Forelimb muscle (tissue), 1 donor: ENCODE results near the gene SENP5. TPM values are rescaled to one million over a fixed set of nuclear protein-coding genes. Genes with fewer than 3 reads are reported as not detected.
"Not testable (repeated sequence)": the region's sequence is repeated elsewhere in the genome, so short reads cannot be mapped to it uniquely, and the experiment has no call there.

Experiments used
- DNase-seq: peaks from one replicate; pipeline ENCODE4 v3.0.0-alpha.2; 2013; ENCODE audit warnings: low read depth
- polyA plus RNA-seq: library from polyadenylated mRNA; unstranded; fragments of 120-200 nt; gene quantifications from one replicate; pipeline ENCODE4 v1.2.1, GENCODE V29; 2013; ENCODE audit not compliant: insufficient read length

Gene SENP5
- polyA plus RNA-seq, 1 donor: 20.9 TPM

DNA sequence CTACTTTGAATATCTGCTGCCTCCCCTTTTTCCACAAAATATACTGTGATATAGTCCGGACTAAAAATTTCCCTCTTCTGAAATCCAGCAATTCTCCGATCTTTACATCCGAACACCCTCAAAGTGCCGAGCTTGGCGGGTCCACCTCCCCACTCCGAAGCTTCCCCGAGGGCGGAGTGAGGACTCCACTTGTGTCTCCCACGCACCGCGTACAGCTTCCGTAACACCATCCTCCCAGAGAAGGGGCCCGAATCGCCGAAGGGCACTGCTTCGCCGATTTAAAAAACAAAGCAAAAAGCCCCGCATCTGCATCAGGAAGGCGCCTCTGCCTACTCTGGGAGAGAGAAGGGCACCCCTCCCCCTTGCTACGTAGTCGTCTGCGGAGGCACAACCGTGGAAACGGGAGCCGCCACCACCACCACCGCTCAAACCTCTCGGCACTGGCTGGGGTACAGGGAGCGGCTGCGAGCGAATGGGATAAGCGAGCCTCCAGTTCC is 74.1 kb downstream of the SENP5 start:
- DNase-seq: peak; percentile 2

DNA sequence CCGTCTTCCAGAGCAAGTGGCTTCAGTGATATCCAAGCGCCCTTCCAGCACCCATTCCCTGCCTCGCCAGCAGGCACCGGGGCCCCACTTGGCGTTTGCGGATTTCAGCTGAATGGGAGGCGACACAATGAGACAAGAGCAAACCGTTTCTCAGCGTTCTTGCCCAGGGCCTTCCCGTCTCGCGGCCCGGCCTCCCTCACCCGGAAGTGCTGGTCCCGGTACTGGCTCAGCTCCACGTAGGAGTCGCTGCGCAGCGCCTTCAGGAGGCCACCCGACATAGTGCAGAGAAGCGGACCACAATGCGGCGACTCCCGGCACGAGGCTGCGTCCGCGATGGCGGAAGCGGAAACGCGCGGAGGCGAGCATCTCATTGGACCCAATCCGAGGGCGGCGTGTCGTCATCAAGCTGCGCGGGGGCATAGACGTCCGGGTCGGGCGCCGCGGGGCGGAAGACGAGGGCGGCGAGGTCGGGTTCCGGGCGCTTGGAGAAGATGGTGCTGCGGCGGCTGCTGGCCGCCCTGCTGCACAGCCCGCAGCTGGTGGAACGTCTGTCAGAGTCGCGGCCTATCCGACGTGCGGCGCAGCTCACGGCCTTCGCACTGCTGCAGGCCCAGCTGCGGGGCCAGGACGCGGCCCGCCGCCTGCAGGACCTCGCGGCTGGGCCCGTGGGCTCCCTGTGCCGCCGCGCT is 74.7 kb downstream of the SENP5 start, which contains the start of gene NCBP2:
NCBP2 (minus strand) TSS at position 303 of the 689 bp plus-strand sequence; CDS start at position 278, 25 bp downstream.
- DNase-seq: peak; percentile 90

DNA sequence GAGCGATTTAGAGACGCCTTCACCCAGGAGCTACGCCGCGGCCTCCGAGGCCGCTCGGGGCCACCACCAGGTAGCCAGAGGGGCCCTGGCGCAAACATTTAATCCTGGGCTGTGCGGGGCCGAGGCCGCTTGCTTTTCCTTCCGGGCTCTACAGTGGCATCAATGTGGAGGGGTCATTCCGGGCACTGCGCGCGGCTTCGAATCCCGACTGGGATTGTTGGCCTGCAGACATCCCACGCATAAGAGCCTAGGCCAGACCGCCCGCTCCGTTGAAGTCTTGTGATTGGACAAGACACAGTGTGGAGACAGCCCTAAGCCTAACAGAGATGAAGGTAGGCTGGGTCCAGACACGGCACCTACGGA is 75.2 kb downstream of the SENP5 start:
- DNase-seq: no peak

DNA sequence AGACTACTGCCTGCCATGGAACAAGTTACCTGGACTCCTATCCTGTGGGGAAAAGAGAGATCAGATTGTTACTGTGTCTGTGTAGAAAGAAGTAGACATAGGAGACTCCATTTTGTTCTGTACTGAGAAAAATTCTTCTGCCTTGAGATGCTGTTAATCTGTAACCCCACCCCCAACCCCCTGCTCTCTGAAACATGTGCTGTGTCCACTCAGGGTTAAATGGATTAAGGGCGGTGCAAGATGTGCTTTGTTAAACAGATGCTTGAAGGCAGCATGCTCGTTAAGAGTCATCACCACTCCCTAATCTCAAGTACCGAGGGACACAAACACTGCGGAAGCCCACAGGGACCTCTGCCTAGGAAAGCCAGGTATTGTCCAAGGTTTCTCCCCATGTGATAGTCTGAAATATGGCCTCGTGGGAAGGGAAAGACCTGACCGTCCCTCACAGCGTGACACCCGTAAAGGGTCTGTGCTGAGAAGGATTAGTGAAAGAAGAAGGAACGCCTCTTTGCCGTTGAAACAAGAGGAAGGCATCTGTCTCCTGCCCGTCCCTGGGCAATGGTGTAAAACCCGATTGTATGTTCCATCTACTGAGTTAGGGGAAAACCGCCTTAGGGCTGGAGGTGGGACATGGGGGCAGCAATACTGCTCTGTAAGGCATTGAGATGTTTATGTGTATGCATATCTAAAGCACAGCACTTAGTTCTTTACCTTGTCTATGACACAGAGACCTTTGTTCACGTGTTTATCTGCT is 76.5 kb downstream of the SENP5 start:
- DNase-seq: not testable (repeated sequence)

DNA sequence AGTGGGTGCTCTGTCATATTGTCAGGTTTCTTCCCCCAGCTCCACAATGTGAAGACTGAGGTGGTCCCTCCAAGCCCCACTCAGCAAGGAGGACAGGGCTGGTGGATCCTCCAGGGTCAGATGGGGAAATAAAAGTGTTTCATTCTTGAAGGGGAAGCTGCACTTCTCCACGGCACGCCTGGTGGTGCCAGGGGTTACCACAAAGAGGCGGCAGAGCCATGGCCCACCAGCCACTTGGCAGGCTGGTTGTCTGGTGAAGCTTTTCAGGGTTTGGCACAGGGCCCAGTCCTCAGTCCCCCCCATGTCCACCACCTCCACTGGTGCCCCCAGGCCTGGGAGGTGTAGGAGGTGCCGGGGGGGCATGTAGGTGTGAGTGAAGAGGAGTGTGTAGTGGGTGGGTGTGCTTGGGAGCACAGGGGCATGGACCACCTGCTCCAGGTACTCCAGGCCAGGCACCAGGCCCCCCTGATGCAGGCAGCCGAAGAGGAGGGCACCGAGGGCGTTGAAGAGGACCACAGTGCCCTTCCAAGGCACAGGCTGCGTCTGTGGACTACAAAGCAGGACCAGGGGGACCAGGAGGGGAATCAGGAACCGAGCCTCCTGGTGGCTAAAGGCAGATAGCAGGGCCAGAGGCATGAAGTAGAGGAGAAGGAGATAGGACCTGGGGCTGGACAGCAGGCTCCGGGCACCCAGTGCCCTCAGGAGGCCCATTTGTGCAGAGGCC is 79.6 kb downstream of the SENP5 start:
- no peak for DNase-seq

DNA sequence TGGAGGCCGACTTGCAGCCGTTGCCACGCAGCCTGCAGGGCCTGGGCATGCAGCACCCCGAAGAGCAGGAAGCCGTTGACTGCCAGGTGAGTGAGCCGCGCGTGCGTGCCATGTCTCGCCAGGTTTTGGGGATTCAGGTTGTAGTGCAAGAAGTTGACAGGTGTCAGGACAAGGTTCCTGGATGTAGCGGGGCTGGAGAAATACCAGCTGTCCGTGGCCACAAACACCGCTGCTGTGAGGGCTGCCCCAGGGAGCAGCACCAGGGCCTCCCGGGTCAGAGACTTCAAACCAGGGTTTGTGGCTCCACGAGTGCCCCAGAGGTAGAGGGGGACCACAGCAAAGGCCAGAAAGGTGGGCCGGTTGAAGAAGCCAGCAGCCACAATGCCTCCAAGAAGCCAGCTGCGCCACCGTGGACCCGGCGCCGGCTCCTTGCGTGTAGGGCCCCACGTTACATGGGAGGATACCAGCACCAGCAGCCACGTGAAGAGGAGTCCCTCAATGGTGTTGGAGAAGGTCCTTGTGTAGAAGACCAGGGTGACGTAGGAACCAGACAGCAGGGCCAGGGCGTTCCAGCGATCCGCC is 80.2 kb downstream of the SENP5 start:
- no peak for DNase-seq

DNA sequence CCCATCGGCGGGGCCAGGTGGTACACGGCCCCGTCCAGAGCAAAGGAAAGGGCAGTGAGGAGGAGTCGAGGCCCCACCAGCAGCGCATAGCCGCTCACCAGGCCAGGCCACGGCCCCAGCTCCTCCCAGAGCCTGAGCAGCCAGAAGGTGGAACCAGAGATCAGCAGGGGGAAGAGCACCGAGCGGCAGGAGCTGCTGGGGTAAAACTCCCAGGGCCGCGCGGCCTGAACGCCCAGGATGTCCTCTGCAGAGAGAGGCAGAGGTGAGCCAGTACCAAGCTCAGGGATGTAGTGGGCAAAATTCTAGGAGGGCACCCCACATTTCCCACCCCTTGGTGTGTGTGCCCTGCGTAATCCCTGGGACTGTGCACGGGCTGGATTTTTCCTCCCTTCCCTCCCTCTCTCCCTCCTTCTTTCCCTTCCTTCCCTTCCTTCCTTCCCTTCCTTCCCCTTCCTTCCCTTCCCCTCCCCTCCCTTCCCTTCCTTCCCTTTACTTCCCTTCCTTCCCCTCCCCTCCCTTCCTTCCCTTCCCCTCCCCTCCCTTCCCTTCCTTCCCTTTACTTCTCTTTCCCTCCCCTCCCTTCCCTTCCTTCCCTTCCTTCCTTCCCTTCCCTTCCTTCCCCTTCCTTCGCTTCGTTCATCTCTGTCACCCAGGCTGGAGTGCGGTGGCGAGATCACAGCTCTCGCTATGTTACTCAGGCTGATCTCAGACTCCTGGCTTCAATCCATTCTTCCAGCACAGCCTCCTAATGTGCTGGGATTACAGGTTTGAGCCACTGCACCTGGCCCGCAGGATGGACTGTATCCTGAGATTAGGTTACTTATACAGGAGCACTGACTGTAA is 80.9 kb downstream of the SENP5 start:
- no peak for DNase-seq

DNA sequence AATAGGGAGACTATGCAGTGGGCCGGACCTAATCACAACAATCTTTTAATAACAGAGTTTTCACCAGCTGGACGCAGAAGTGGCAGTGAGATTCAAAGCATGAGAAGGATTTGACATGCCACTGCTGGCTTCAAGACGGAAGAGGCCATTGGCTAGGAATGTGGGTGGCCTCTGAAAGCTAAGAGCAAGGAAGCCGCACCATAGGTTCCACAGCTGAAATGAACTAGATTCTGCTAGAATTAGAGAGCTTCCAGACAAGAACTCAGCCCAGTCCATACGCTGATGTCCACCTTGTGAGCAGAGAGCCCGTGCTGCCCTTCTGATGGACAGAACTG is 81.5 kb downstream of the SENP5 start:
- DNase-seq: no peak

DNA sequence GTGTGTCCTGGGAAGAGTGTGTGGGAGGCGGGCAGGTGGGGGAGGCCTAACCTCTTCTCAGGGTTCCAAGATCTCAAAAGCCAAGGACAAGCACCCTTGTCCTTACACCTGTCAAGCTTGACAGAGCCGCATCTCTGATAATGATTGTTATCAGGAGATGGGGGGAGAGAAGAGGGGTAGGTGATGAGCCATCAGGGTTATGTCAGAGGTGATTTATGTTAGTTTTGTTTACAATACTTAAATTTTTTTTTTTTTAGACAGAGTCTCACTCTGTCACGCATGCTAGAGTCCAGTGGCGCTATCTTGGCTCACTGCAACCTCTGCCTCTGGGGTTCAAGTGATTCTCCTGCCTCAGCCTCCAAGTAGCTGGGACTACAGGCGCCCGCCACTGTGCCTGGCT is 82.0 kb downstream of the SENP5 start:
- DNase-seq: no peak

DNA sequence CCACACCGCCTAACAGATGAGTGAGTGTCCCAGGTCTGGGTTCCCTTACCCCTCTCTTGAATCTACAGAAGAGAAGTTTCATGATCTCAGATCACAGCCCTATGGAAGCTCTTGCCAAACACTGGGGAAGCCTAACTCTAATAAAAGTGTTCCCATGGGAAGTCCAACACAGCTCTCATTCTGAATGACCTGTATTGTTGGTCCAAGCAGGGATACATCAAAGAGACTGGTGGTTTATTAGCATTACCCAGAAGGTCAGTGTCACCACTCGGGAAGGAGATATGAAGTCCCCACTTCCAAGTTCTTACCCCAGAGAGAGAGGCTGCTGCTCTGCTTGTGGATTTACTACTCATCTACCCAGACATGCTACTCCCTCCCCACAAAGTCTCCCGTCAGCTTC is 83.7 kb downstream of the SENP5 start:
- no peak for DNase-seq

DNA sequence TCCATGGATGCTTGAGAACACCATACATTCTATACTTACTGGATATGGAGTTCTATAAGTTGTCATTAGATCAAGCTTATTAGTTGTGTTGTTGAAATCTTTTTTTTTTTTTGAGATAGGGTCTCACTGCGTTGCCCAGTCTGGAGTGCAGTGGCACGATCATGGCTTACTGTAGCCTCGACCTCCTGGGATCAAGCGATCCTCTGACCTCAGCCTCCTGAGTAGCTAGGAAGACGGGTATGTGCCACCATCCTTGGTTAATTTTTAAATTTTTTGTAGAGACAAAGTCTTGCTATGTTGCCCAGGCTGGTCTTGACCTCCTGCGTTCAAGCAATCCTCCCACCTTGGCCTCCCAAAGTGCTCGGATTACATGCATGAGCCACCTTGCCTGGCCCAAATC is 87.1 kb downstream of the SENP5 start:
- no peak for DNase-seq

DNA sequence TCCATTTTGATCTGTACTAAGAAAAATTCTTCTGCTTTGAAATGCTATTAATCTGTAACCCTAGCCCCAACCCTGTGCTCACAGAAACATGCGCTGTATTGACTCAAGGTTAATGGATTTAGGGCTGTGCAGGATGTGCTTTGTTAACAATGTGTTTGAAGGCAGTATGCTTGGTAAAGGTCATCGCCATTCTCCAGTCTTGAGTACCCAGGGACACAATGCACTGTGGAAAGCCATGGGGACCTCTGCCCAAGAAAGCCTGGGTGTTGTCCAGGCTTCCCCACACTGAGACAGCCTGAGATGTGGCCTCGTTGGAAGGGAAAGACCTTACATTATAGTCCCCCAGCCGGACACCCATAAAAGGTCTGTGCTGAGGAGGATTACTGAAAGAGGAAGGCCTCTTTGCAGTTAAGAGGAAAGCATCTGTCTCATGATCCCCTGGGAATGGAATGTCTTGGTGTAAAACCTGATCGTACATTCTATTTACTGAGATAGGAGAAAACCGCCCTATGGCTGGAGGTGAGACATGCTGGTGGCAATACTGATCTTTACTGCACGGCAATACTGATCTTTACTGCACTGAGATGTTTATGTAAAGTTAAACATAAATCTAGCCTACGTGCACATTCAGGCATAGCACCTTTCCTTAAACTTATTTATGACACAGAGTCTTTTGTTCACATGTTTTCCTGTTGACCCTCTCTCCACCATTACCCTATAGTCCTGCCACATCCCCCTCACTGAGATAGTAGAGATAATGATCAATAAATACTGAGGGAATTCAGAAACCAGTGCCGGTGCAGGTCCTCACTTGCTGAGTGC is 94.6 kb downstream of the SENP5 start:
- no peak for DNase-seq

DNA sequence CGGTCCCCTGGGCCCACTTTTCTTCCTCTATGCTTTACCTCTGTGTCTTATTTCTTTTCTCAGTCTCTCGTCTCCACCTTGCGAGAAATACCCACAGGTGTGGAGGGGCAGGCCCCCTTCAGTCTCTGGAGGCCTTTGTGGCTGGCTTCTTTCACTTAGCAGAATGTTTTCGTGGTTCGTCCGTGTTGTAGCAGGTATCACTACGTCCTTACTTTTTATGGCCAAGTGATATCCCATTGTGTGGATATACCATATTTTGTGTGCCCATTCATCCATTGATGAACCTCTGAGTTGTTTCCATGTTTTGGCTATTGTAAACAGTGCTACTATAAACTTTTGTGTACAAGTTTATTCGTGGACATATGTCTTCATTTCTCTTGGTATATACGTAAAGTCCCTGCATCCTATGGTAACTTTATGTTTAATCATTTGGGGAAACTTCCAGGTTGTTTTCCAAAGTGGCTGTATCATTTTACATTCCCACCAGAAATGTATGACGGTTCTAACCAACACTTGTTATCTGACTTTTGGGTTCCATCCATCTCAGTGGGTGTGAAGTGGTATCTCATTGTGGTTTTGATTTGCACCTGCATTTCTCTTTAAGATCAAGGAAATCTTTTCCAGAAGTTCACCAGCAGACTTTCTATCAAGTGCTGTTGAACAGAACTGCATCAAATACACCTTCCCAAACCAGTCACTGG is 95.4 kb downstream of the SENP5 start:
- DNase-seq: no peak

DNA sequence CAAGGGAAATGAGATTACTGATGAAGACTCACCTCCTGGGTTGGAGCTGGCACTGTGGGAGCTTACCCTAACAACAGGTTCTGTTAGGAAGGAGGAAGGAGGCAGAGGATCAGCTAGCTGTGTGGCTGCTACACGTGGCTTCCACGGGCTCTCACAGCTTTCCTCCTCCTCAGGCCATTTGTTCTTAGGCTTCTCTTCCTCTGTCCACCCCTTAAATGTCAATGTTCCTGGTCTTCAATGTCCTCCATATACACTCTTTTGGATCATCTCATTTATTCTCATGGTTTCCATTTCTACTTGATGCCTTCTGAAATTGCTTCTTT is 95.9 kb downstream of the SENP5 start:
- DNase-seq: no peak

DNA sequence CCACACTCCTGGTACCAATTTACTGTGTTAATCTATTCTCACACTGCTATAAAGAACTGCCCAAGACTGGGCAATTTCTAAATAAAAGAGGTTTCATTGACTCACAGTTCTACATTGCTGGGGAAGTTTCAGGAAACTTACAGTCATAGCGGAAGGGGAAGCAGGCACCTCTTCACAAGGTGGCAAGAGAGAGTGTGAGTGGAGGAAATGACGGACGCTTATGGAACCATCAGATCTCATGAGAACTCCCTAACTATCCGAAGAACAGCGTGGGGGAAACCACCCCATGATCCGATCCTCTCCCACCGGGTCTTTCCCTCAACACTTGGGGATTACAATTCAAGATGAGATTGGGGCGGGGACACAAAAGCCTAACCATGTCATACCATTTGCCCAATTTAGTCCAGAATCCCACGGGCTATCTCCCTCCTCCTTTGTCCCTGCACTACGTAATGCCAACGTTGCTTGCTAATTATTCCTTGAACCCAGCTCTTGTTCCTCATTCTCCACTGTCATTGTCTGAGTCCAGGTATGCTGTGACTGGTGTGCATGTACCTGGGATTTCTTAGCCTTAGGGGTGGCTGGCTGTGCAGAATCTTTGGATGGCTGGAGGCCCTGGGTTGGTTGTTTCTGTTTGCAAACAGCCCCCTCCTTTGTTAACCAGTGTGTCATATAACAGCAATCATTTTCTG is 97.5 kb downstream of the SENP5 start:
- no peak for DNase-seq

DNA sequence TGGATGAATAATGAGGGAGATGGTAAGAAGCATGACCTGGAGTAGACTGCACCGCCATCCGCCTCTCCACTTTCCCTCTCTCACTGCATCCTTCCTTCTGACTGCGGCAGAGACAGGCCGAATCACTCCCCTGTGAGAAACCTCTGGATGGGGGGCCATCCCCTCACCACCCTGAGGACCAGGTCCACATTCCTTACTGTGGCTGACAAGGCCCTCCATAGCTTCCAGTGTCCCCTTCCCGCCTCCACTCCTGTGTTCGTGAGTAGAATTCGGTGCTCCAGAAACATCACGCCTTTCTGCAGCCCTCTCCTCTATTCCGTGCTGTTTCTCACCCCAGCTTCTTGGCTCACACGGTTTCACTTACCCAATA is 98.1 kb downstream of the SENP5 start:
- no peak for DNase-seq

DNA sequence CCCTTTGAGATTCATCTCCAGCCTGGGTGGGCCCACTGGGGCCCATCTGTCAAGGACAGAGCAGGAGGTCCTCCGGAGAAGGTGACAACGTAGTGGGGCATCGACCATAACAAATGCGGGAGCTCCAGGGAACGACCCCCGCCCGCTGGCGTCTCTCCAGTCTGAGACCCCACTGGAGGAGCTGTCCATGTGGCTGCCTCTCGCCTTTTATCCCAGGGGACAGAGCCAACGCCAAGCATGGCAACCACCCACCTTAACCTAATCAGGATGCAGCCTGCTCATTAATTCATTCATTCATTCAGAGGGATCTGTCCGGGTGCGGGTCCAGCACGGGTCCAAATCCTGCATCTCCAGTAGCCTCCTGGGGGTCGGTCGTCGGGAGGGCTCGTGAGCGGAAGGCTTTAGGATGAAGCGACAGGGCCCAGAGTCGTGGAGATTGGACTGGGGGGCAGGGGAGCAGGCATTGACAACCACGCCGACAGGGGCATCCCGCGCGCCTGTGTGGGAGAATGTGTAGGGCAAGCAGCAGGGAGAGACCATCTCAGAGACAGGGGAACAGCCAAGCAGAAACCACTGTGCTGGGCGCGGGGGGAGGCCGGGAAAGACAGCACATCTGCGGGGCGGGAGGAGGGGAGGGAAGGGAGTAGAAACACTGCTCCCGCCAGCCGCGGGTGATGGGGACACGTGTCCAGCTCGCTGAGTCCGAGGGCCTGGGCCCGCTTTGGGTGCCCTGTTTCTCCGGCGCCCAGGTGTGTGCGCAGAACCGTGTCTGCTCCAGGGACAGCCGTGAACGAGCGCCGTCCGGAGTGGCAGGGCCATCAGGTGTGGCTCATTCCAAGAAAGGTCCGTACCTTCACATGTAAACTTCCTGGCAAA is 99.0 kb downstream of the SENP5 start:
- DNase-seq: no peak

DNA sequence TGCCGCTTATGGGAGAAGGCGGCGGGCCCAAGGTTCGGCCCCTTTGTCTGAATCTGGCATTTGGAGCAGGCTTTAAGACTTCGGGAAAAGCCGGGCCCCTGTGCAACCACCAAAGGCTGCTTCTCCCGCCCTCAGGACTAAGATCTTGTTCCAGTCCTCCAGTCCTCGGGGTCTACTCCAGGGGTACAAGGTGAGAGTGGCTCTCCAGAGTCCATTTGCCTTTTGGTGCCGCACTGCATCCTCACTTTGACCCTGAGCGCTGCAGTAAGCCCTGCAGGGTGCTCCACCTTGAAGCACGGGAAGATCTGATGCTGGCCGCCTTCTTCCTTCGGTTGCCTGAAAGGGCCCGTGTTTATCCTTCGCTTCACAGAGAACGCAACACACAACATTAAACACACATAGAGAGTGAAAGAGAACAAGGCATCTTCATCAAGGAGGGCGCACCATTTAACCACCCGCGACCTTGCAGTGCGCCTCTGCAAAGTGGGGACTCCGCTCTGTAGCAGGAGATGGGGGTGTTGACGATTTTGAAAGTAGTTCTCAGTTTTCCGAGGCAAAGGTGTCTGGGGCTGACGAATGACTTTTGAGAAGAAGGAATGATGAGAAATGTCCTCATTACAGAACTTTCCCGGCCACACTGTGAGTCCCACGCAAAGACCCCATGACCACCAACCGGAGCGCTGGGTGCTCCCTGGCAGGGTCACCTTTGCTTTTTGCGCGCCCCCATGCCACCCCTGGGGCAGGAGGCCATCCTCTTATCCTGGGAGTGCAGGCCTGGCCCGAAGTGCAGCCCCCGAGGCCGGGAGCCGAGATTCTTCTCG is 99.9 kb downstream of the SENP5 start:
- DNase-seq: no peak
